ENCODE results near the gene LRRC27. TPM values are rescaled to one million over a fixed set of nuclear protein-coding genes. Genes with fewer than 3 reads are reported as not detected.

LRRC27 gene
- total and polyA plus RNA-seq, 4 experiments from 2014 or later: 0.90 to 3.8 (median 3.0) TPM

DNA sequence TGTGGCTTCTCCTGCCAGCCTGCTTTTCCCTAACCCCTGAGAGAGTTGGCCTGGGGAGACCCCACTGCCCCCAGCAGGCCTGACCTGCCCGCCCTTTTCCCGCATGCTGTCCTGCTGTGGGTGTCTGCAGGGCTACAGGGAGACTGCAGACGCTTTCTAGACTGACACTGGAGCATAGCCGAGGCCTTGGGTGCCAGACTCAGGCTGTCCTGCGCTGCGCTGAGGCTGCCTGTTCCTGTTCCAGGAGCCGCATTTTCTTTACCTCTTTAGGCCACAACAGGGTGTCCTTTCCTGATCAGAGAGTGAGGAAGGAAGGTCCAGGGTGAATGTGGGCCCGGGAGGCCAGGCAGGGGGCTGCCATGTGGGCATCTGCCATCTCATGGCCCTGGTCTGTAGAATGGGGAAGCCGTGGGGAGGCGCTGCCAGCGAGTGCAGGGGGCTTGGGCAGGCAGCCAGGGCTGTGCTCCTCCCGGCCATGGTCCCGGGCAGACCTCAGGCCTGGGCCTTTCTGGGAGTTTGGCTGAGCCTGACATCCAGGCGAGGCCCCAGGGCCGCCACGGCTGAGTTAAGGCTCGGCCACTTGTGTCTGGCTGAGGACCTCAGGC, 68.7 kb downstream of the LRRC27 start:
- H3K9me3 ChIP-seq (ENCODE audit: control insufficient read depth in 1 of 2, low read length in 2 of 2): no peaks in the 10 kb centered on the region
- intact Hi-C loops (cut with micrococcal nuclease): no loop called here
- no peaks in the 10 kb centered on the region for H3K36me3 ChIP-seq (ENCODE audit: insufficient read depth, low read length)
- no peak overlapping the region for H3K27ac ChIP-seq (ENCODE audit: low read depth, low read length)
- H3K27me3 ChIP-seq (ENCODE audit: insufficient read depth, low read length): no peaks in the 10 kb centered on the region
- H3K4me3 ChIP-seq (ENCODE audit: low read length in 2 of 2): no peak overlapping the region
- Mint-ChIP-seq H3K36me3 (peaks cover 0 to 7% of the 10 kb centered on the region in 2 donors), H3K9me3 (peaks cover 0 to 2% (median 0%) of the 10 kb centered on the region in 8 donors), H3K27ac (peak overlapping the region in 3 of 7 donors; percentile 25 to 60 (median 49)), H3K4me3 (peak overlapping the region in 1 of 8 donors; percentile 57), H3K4me1 (peaks cover 8 to 34% (median 9%) of the 10 kb centered on the region in 4 donors), H3K27me3 (no peaks in the 10 kb centered on the region)
- DNase-seq: peak in 1 of 5 donors; percentile 15
- POLR2A ChIA-PET (ENCODE audit: partially characterized antibody): no interaction called here
- peaks cover 26% of the 10 kb centered on the region for H3K4me1 ChIP-seq (ENCODE audit: insufficient read depth, low read length)
- CTCF ChIA-PET (ENCODE audit: partially characterized antibody): interaction anchor here (0.8 kb wide), 1 partner anchor 43 kb away, joined by 3 read pairs; no protein-coding TSS in a partner anchor

DNA sequence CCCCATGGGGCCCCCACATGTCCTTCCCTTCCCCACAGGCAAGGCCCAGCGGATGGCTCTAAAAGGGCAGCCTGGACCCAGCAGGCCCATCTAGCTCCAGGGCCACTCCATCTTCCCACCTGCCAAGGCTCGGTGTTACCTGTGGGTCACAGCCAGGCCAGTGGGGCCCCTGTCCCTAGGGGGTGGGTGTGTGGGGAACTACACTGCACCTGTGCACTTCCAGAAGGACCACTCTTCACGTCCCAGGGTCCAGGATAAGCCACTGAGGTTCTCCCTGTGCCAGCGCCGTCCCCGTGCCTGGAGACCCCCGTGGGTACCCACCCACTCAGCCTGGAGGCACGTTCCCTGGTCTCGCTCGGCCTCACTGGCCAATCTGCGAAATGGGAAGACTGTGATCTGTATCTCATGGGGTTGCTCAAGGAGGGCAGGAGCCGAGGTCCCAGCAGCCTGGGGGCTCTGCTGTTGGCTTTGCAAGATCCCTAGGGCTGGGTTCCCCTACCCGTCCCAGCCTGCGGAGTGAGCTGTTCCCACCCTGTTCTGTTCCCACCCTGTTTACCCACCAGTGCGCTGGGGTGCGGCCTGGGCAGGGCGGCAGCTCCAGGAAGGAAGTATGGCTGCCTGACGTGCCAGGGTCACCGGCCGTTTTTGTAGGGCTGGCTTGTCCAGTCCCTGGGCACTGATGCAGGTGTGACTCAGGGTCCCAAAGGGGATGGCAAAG, 69.6 kb downstream of the LRRC27 start:
- CTCF ChIA-PET (ENCODE audit: partially characterized antibody): interaction anchor here (0.8 kb wide), 1 partner anchor 42 kb away, joined by 3 read pairs; no protein-coding TSS in a partner anchor
- no peaks in the 10 kb centered on the region for H3K36me3 ChIP-seq (ENCODE audit: insufficient read depth, low read length)
- no peak overlapping the region for H3K4me3 Mint-ChIP-seq

DNA sequence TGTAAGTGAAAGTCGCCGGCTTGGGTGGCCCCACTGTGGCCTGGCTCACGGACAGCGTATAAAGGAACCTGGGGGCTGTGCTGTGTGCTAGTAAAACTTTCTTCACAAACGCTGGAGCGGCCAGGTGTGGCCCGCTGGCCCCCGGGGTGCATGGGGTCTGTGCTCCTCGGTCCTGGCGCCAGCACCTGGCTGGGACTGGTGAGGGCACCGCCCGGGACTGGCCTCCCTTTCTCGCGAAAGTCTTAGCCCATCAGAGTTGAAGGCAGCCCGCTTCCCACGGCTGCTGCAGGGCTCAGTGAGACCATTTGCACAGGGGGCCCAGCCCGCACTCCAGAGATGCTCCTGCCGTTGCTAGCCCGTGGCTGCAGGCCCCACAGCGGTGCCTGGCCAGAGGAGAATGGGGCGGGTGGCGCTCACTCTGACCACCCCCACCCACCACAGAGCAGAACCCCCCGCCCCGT, 70.8 kb downstream of the LRRC27 start:
- no peak overlapping the region for H3K27ac ChIP-seq (ENCODE audit: low read depth, low read length)
- no peak for DNase-seq
- no peak overlapping the region for H3K4me3 ChIP-seq (ENCODE audit: low read length in 2 of 2)
- H3K9me3 ChIP-seq (ENCODE audit: control insufficient read depth in 1 of 2, low read length in 2 of 2): no peaks in the 10 kb centered on the region
- ChIA-PET POLR2A (ENCODE audit: partially characterized antibody) (no interaction called here), CTCF (ENCODE audit: partially characterized antibody) (no interaction called here)
- no peaks in the 10 kb centered on the region for H3K27me3 ChIP-seq (ENCODE audit: insufficient read depth, low read length)
- H3K27ac Mint-ChIP-seq: peak overlapping the region in 1 of 7 donors; percentile 32
- H3K36me3 ChIP-seq (ENCODE audit: insufficient read depth, low read length): no peaks in the 10 kb centered on the region
- H3K27me3 Mint-ChIP-seq: no peaks in the 10 kb centered on the region
- H3K4me1 Mint-ChIP-seq: peaks cover 4 to 43% (median 9%) of the 10 kb centered on the region in 4 donors
- H3K4me1 ChIP-seq (ENCODE audit: insufficient read depth, low read length): peaks cover 23% of the 10 kb centered on the region
- peaks cover 0 to 11% of the 10 kb centered on the region in 2 donors for H3K36me3 Mint-ChIP-seq
- intact Hi-C loops (cut with micrococcal nuclease): no loop called here
- peaks cover 0 to 2% (median 0%) of the 10 kb centered on the region in 8 donors for H3K9me3 Mint-ChIP-seq
- H3K4me3 Mint-ChIP-seq: no peak overlapping the region

More for the DNA sequence above, 69.6 kb downstream of the LRRC27 start:
- peaks cover 0 to 12% of the 10 kb centered on the region in 2 donors for H3K36me3 Mint-ChIP-seq
- intact Hi-C loops (cut with micrococcal nuclease): no loop called here
- H3K9me3 Mint-ChIP-seq: peaks cover 0 to 2% (median 0%) of the 10 kb centered on the region in 8 donors
- peaks cover 8 to 43% (median 10%) of the 10 kb centered on the region in 4 donors for H3K4me1 Mint-ChIP-seq
- Histone ChIP-seq H3K4me3 (ENCODE audit: low read length in 2 of 2) (no peak overlapping the region), H3K4me1 (ENCODE audit: insufficient read depth, low read length) (peaks cover 26% of the 10 kb centered on the region), H3K27ac (ENCODE audit: low read depth, low read length) (no peak overlapping the region), H3K9me3 (ENCODE audit: control insufficient read depth in 1 of 2, low read length in 2 of 2) (no peaks in the 10 kb centered on the region), H3K27me3 (ENCODE audit: insufficient read depth, low read length) (no peaks in the 10 kb centered on the region)
- POLR2A ChIA-PET (ENCODE audit: partially characterized antibody): no interaction called here
- H3K27me3 Mint-ChIP-seq: no peaks in the 10 kb centered on the region
- no peak for DNase-seq
- H3K27ac Mint-ChIP-seq: no peak overlapping the region

DNA sequence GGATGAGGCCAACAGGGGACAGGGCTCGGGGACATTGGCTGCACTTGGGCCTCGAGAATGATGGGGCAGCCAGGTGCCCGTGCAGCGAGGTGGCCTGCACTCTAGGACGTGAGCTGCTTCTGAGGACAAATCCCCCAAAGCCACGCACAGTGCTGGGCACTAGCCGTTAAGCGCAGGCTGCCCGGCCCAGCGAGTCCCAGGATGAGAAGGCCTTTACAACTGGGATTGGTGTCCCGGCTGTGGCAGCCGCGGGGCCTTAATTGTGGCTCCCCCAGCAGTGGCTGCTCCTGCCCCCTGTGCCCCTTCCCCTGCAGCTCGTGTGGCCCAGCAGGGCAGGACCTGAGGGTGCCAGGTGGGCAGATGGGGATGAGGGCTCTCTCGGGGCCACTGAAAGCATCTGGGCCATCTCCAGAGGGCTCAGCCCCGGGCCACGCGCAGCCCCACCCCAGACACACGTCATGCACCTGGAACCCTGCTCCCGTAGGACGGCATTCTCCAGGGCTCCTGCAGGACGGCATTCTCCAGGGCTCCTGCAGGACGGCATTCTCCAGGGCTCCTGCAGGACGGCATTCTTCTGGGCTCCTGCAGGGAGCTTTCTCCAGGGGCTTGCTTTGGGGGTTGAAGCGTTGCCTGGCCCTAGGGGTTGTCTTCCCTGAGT, 71.6 kb downstream of the LRRC27 start:
- Histone ChIP-seq H3K36me3 (ENCODE audit: insufficient read depth, low read length) (no peaks in the 10 kb centered on the region), H3K27me3 (ENCODE audit: insufficient read depth, low read length) (no peaks in the 10 kb centered on the region), H3K4me3 (ENCODE audit: low read length in 2 of 2) (no peak overlapping the region), H3K9me3 (ENCODE audit: control insufficient read depth in 1 of 2, low read length in 2 of 2) (no peaks in the 10 kb centered on the region), H3K27ac (ENCODE audit: low read depth, low read length) (no peak overlapping the region), H3K4me1 (ENCODE audit: insufficient read depth, low read length) (peaks cover 18% of the 10 kb centered on the region)
- peaks cover 0 to 11% of the 10 kb centered on the region in 2 donors for H3K36me3 Mint-ChIP-seq
- H3K4me1 Mint-ChIP-seq: peaks cover 0 to 40% (median 7%) of the 10 kb centered on the region in 4 donors
- ChIA-PET CTCF (ENCODE audit: partially characterized antibody) (no interaction called here), POLR2A (ENCODE audit: partially characterized antibody) (no interaction called here)
- peak overlapping the region in 1 of 8 donors; percentile 30 for H3K4me3 Mint-ChIP-seq
- intact Hi-C loops (cut with micrococcal nuclease): no loop called here
- peak overlapping the region in 1 of 7 donors; percentile 32 for H3K27ac Mint-ChIP-seq
- H3K27me3 Mint-ChIP-seq: no peaks in the 10 kb centered on the region
- DNase-seq: no peak
- H3K9me3 Mint-ChIP-seq: peaks cover 0 to 2% (median 0%) of the 10 kb centered on the region in 8 donors

DNA sequence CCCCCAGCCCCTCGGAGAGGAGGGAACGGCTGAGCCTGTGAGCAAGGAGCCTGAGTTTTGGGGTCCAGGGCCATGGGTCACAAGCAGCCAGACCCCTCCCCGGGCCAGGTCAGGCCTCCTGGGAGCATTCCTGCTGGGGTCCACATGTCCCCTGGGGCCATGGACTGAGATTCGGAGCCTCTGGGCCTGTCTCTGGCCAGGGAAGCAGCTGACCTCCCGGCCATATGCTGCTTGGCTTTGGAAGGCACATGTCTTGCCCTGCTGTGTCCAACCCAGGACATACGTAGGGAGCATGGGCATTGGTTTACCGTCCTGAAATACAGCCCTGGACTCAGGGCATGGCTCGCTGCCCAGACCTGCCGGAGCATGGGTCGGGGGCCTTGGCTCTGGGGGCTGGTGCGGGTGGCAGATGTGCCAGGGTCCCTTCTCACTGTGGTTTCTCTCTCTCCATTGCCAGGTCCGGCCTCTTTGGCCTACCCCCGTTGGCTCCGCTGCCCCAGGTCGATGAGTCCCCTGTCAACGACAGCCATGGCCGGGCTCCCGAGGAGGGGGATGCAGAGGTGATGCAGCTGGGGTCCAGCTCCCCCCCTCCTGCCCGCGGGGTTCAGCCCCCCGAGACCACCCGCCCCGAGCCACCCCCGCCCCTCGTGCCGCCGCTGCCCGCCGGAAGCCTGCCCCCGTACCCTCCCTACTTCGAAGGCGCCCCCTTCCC, 72.3 kb downstream of the LRRC27 start:
- H3K9me3 ChIP-seq (ENCODE audit: control insufficient read depth in 1 of 2, low read length in 2 of 2): no peaks in the 10 kb centered on the region
- Mint-ChIP-seq H3K27ac (no peak overlapping the region), H3K4me3 (no peak overlapping the region), H3K27me3 (no peaks in the 10 kb centered on the region), H3K36me3 (peaks cover 0 to 11% of the 10 kb centered on the region in 2 donors), H3K9me3 (peaks cover 0 to 2% (median 0%) of the 10 kb centered on the region in 8 donors), H3K4me1 (peaks cover 0 to 35% (median 7%) of the 10 kb centered on the region in 4 donors)
- no peak for DNase-seq
- no peak overlapping the region for H3K27ac ChIP-seq (ENCODE audit: low read depth, low read length)
- no peaks in the 10 kb centered on the region for H3K36me3 ChIP-seq (ENCODE audit: insufficient read depth, low read length)
- H3K4me1 ChIP-seq (ENCODE audit: insufficient read depth, low read length): peaks cover 14% of the 10 kb centered on the region
- ChIA-PET CTCF (ENCODE audit: partially characterized antibody) (no interaction called here), POLR2A (ENCODE audit: partially characterized antibody) (no interaction called here)
- no peak overlapping the region for H3K4me3 ChIP-seq (ENCODE audit: low read length in 2 of 2)
- no peaks in the 10 kb centered on the region for H3K27me3 ChIP-seq (ENCODE audit: insufficient read depth, low read length)
- intact Hi-C loops (cut with micrococcal nuclease): no loop called here

DNA sequence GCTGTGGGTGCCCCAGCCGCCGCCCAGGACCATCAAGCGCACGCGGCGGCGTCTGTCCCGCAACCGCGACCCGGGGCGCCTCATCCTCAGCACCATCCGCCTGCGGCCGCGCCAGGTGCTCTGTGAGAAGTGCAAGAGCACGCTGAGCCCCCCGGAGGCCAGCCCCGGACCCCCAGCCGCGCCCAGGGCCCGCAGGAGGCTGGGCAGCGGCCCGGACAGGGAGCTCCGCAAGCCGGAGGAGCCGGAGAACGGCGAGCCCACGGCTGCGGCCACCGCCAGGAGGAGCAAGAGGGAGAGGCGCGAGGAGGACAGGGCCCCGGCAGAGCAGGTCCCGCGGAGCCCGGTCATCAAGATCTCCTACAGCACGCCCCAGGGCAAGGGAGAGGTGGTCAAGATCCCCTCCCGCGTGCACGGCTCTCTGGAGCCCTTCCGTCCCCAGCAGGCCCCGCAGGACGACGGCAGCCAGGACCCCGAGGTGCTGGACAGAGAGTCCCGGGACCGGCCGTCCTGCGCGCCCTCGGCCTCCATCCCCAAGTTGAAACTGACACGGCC, 73.0 kb downstream of the LRRC27 start:
- no peaks in the 10 kb centered on the region for H3K27me3 Mint-ChIP-seq
- no peaks in the 10 kb centered on the region for H3K27me3 ChIP-seq (ENCODE audit: insufficient read depth, low read length)
- intact Hi-C loops (cut with micrococcal nuclease): no loop called here
- peaks cover 0 to 2% (median 0%) of the 10 kb centered on the region in 8 donors for H3K9me3 Mint-ChIP-seq
- H3K27ac Mint-ChIP-seq: no peak overlapping the region
- no peak overlapping the region for H3K4me3 ChIP-seq (ENCODE audit: low read length in 2 of 2)
- H3K9me3 ChIP-seq (ENCODE audit: control insufficient read depth in 1 of 2, low read length in 2 of 2): no peaks in the 10 kb centered on the region
- peaks cover 9% of the 10 kb centered on the region for H3K4me1 ChIP-seq (ENCODE audit: insufficient read depth, low read length)
- H3K36me3 Mint-ChIP-seq: peaks cover 0 to 11% of the 10 kb centered on the region in 2 donors
- no peaks in the 10 kb centered on the region for H3K36me3 ChIP-seq (ENCODE audit: insufficient read depth, low read length)
- POLR2A ChIA-PET (ENCODE audit: partially characterized antibody): no interaction called here
- DNase-seq: no peak
- CTCF ChIA-PET (ENCODE audit: partially characterized antibody): no interaction called here
- no peak overlapping the region for H3K27ac ChIP-seq (ENCODE audit: low read depth, low read length)
- peaks cover 3 to 31% (median 6%) of the 10 kb centered on the region in 4 donors for H3K4me1 Mint-ChIP-seq
- no peak overlapping the region for H3K4me3 Mint-ChIP-seq

All from CD4-positive, alpha-beta memory T cell (primary cell).